Stimulated activated CD4-positive, alpha-beta T cell treated with anti-CD3 and anti-CD28 coated beads, Interleukin-15, amount 100 ng/mL, for 1 hour (primary cell): ENCODE measurements around the gene IFNGR1.

Experiments used
- DNase-seq, 2 donors: peaks; one replicate each; pipeline ENCODE4 v3.0.0-alpha.2; 2020; ENCODE audit warnings: low read depth in 1 of 2, low spot score in 1 of 2

Gene IFNGR1

DNA sequence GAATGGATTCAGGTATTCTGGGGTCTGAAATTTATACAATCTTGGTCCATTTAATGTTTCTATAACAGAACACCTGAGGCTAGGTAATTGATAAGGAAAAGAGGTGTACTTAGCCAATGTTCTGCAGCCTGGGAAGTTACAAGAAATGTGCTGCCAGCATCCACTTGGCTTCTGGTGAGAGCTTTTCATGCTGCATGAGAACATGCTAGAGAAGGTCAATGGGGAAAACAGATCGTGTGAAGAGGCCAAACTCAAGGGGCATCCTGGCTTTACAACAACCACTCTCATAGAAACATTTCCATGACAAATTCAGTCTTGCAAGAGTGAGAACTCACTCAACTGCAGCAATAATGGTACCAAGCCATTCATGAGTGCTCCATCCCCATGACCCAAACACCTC, 62.5 kb downstream of the IFNGR1 start:
- DNase-seq: no peak

GRCh38 chr6:137155830-137156229, 63.4 kb downstream of the IFNGR1 start:
- no peak for DNase-seq

DNA sequence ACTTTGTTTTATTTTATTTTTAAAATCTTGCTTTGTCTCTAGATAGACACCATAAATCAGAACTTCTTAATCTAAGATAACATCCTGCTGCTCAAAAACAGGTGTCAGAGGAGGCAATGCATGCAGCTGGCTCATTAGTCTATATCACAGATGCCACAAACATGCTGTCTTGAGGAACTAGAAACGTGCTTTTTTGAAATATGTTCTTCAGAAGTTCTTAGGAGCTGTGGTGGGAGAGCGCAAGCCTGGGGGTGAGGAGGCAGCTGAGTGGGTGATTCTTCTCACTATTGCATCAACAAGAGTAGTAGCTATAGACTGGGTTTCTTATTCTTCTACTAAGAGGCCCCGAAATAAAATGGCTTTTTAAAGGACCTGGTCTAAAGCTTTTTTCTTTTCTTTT, 69.1 kb downstream of the IFNGR1 start:
- DNase-seq: no peak

- DNase-seq: no peak
Measured at GRCh38 chr6:137149035-137149393, 70.2 kb downstream of the IFNGR1 start.

- DNase-seq: no peak
Measured at GRCh38 chr6:137148306-137149034, 70.7 kb downstream of the IFNGR1 start.
